Activated T-helper 1 cell treated with Interleukin-2 at 50 U/mL for 16 hours (primary cell): ENCODE results near the gene MOV10.
A peak's percentile ranks its signal among the peaks of the same experiment; 100 is the strongest.
"Not testable (repeated sequence)": the region's sequence is repeated elsewhere in the genome, so short reads cannot be mapped to it uniquely, and the experiment has no call there.

Source experiments
- DNase-seq: peaks from one replicate; pipeline ENCODE4 v3.0.0-alpha.2; 2020; ENCODE audit warnings: low read depth

MOV10 gene

GRCh38 chr1:112714313-112715263, 40.1 kb downstream of the MOV10 start:
- DNase-seq = no peak

GRCh38 chr1:112715264-112716053, 41.0 kb downstream of the MOV10 start, which contains the start of gene PPM1J:
PPM1J (minus strand) TSS chr1:112715332; CDS start chr1:112715301, 31 bp downstream.
- DNase-seq = peak; percentile 94

- DNase-seq = peak; percentile 60
Measured at GRCh38 chr1:112716133-112716720, 41.8 kb downstream of the MOV10 start.

- no peak for DNase-seq
Measured at GRCh38 chr1:112717263-112717873, 42.9 kb downstream of the MOV10 start.

GRCh38 chr1:112718691-112719418, 44.4 kb downstream of the MOV10 start:
- DNase-seq = peak; percentile 60

DNA sequence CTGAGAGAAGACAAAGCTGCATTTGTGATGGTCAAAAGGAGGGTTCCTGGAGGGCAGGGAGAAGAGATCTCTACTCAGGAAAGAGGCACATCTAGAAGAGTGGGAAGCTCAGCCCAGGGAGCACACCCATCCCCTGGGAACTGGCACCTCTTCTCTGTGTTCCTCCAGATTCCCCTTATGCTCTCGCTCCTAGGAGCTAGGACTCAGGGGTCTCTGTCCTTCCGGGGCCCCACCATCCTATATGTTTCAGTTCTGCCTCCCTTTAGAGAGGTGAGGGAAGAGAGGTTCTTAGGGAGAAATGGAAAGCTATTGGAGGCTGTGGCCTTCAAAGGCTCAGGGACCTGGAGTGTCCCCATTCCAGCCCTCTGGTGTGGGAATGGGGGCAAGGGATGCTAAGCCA, 45.2 kb downstream of the MOV10 start:
- DNase-seq = no peak

- DNase-seq = no peak
Measured at GRCh38 chr1:112720800-112721199, 46.3 kb downstream of the MOV10 start.

- DNase-seq = not testable (repeated sequence)
Measured at GRCh38 chr1:112721294-112721693, 46.8 kb downstream of the MOV10 start.

DNA sequence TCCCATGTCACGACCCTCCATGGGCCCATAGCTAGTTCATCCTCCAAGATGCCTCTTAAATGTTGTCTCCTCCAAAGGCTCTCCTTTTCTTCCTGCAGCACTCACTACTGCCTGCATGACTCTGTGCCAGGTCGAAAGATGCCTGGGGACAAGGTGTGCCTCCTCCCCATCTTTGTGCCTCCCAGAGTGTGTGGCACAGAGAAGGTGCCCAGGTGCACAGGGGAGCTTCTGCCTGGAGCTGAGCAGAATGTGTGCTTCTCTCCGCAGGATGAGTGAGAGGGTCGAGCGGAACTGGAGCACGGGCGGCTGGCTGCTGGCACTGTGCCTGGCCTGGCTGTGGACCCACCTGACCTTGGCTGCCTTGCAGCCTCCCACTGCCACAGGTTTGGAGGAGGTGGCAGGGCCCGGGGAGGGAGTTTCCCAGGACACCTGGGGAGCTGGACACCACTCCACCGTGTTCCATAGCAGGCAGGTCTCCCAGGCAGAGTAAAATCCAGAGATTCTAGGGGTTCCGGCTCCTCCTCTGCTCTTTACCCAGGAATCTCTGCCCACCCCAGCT, 47.6 kb downstream of the MOV10 start:
- no peak for DNase-seq

GRCh38 chr1:112722601-112723510, 48.4 kb downstream of the MOV10 start:
- DNase-seq = no peak

- DNase-seq = no peak
Measured at GRCh38 chr1:112723511-112723839, 49.0 kb downstream of the MOV10 start.

GRCh38 chr1:112724240-112724639, 49.8 kb downstream of the MOV10 start:
- DNase-seq = not testable (repeated sequence)

DNA sequence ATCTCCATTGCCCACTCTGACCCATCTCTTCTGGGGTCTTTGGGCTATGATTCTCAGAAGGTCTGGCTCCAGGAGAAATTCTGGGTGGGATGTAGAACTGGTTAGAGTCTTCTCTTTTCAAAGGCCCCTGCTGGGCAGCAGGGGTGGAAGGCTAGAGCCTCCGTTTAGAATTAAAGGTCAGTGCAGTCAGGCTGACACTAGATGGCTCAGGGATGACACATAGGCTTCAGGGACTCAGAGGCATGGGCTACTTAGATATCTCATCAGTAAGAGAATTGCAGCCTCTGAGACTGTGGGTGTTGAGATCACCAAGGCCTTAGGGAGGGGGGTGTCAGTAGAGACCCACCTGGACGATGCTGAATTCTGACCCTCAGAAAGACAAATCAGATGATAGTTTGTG, 53.3 kb downstream of the MOV10 start:
- no peak for DNase-seq

GRCh38 chr1:112728306-112728971, 54.0 kb downstream of the MOV10 start:
- DNase-seq = not testable (repeated sequence)

GRCh38 chr1:112729011-112729410, 54.6 kb downstream of the MOV10 start:
- DNase-seq = not testable (repeated sequence)

DNA sequence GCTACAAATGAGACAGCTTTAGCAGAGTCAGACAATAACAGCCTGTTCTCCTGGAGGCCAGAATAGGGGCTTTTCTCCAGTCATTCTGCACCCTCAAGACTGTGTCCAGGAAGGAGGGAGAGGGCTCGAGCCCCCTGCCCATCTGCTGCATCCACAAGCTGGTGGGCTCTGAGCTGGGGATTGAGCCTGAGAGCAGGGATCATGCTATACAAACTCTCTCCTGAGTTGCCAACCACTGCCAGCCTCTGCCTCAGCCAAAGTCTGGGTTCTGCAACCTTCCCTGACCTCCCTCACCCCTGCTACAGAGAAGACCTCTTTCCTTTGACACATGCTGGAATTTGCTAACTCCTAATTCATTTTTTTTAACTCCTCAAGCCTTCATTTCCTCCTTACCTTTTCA, 55.5 kb downstream of the MOV10 start:
- DNase-seq = no peak

DNA sequence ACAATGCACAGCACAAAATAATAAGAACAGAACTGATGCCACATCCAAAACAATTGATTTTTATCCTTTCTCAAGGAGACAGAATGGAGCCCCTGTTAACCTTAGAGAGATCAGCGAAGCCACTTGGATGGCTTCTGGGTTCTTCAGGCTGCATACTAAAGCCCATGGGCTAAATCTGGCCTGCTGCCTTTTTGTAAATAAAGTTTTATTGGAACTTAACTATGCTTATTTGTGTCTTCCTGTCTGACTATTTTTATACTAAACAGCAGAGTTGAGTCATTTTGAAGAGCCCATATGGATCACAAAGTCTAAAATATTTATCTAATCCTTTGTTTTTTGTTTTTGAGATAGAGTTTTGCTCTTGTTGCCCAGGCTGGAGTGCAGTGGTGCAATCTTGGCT, 57.0 kb downstream of the MOV10 start:
- DNase-seq = no peak

DNA sequence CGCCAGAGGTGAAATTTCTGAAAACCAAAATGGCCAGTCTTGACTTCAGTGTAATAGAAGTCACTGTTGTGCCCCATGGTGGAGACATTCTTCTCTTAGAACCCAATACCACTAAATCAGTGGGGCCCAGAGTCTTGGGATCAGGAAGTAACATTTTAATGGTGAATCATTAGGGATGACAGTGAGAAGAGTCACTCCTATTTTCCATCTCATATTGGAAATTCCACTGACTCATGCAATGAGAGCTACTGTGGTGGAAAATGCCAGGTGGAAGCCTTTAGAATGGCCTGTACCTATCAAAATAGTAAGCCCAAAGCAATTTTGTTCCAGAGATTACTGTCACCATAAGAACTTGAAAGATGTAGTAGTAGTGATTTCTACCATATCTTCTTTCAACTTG, 61.3 kb downstream of the MOV10 start:
- DNase-seq = no peak

DNA sequence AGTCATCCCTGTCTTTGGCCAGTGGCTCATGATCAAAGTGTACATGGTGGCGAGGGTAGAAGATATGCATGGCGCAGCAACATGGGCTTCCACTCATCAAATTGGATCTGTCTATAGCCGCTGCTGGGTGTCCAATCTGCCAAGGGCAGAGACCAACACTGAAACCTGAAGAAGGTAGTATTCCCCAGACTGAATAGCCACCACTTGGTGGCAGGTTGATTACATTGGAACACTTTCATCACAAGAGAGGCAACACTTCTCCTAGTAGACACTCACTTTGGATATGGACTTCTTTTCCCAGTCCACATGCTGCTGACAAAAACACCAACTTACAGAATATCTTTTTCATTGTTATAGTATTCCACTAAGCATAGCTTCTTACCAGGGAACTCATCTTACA, 63.1 kb downstream of the MOV10 start:
- no peak for DNase-seq
